Ovary (tissue), 3 donors: Measurements from ENCODE around the gene ALDOB.

Experiments used
- CTCF ChIP-seq, 3 donors: fragments of 450-650 bp in 2 of 3; fragments of 200-600 bp in 1 of 3; IDR thresholded peaks; one replicate each; pipeline versions ENCODE4 v1.5.1 to v1.8.0; 2016 to 2022; ENCODE audit warnings: antibody characterized with exemption in 3 of 3, mild to moderate bottlenecking in 1 of 3
- EP300 ChIP-seq: sonication (generic); formaldehyde crosslinking; IDR thresholded peaks from one replicate; pipeline ENCODE4 v1.6.1; 2017; ENCODE audit warnings: antibody characterized with exemption
- POLR2A ChIP-seq: fragments of 450-650 bp; IDR thresholded peaks from one replicate; pipeline ENCODE4 v1.6.1; 2017; ENCODE audit warnings: antibody characterized with exemption, mild to moderate bottlenecking, moderate library complexity
- donor health status: DM: no; HTN: no; CAD: no.

GRCh38 chr9:101417389-101417788 lies 18.2 kb downstream of the ALDOB start:
- TF ChIP-seq CTCF (IDR thresholded peaks at IDR 0.05) (no peak), EP300 (no peak), POLR2A (no peak)
